ENCODE results near the gene KLHDC10.
"Not testable (repeated sequence)": the region's sequence is repeated elsewhere in the genome, so short reads cannot be mapped to it uniquely, and the experiment has no call there.

Gene KLHDC10

GRCh38 chr7:130174237-130174959 lies 104.1 kb downstream of the KLHDC10 start:
- no peak overlapping the region for H3K4me3 ChIP-seq (ENCODE audit: low read depth, low read length)
- H3K9me3 ChIP-seq (ENCODE audit: control insufficient read depth, insufficient read depth, low read length): no peaks in the 10 kb centered on the region
- no peak overlapping the region for H3K9ac ChIP-seq (ENCODE audit: low read depth, low read length)
- no peaks in the 10 kb centered on the region for H3K4me1 ChIP-seq (ENCODE audit: control insufficient read depth, insufficient read depth, low read length)
- no peak overlapping the region for H3K27ac ChIP-seq (ENCODE audit: low read depth, low read length)
- no peaks in the 10 kb centered on the region for H3K27me3 ChIP-seq (ENCODE audit: control insufficient read depth, insufficient read depth, low read length)
- peaks cover 86% of the 10 kb centered on the region for H3K36me3 ChIP-seq (ENCODE audit: control insufficient read depth, insufficient read depth, low read length)

GRCh38 chr7:130178251-130178650 lies 107.9 kb downstream of the KLHDC10 start:
- no peak overlapping the region for H3K9ac ChIP-seq (ENCODE audit: low read depth, low read length)
- no peaks in the 10 kb centered on the region for H3K4me1 ChIP-seq (ENCODE audit: control insufficient read depth, insufficient read depth, low read length)
- H3K27ac ChIP-seq (ENCODE audit: low read depth, low read length): no peak overlapping the region
- no peak overlapping the region for H3K4me3 ChIP-seq (ENCODE audit: low read depth, low read length)
- H3K9me3 ChIP-seq (ENCODE audit: control insufficient read depth, insufficient read depth, low read length): no peaks in the 10 kb centered on the region
- peaks cover 89% of the 10 kb centered on the region for H3K36me3 ChIP-seq (ENCODE audit: control insufficient read depth, insufficient read depth, low read length)
- H3K27me3 ChIP-seq (ENCODE audit: control insufficient read depth, insufficient read depth, low read length): no peaks in the 10 kb centered on the region

GRCh38 chr7:130179631-130180030 lies 109.3 kb downstream of the KLHDC10 start:
- H3K27me3 ChIP-seq (ENCODE audit: control insufficient read depth, insufficient read depth, low read length): no peaks in the 10 kb centered on the region
- H3K9ac ChIP-seq (ENCODE audit: low read depth, low read length): no peak overlapping the region
- no peak overlapping the region for H3K4me3 ChIP-seq (ENCODE audit: low read depth, low read length)
- no peaks in the 10 kb centered on the region for H3K9me3 ChIP-seq (ENCODE audit: control insufficient read depth, insufficient read depth, low read length)
- H3K27ac ChIP-seq (ENCODE audit: low read depth, low read length): no peak overlapping the region
- peaks cover 89% of the 10 kb centered on the region for H3K36me3 ChIP-seq (ENCODE audit: control insufficient read depth, insufficient read depth, low read length)
- H3K4me1 ChIP-seq (ENCODE audit: control insufficient read depth, insufficient read depth, low read length): no peaks in the 10 kb centered on the region

GRCh38 chr7:130180571-130181262 lies 110.4 kb downstream of the KLHDC10 start:
- no peaks in the 10 kb centered on the region for H3K9me3 ChIP-seq (ENCODE audit: control insufficient read depth, insufficient read depth, low read length)
- H3K27me3 ChIP-seq (ENCODE audit: control insufficient read depth, insufficient read depth, low read length): no peaks in the 10 kb centered on the region
- H3K9ac ChIP-seq (ENCODE audit: low read depth, low read length): no peak overlapping the region
- H3K4me3 ChIP-seq (ENCODE audit: low read depth, low read length): no peak overlapping the region
- no peaks in the 10 kb centered on the region for H3K4me1 ChIP-seq (ENCODE audit: control insufficient read depth, insufficient read depth, low read length)
- no peak overlapping the region for H3K27ac ChIP-seq (ENCODE audit: low read depth, low read length)
- H3K36me3 ChIP-seq (ENCODE audit: control insufficient read depth, insufficient read depth, low read length): peaks cover 87% of the 10 kb centered on the region

GRCh38 chr7:130181263-130181605 lies 110.9 kb downstream of the KLHDC10 start:
- Histone ChIP-seq H3K36me3 (ENCODE audit: control insufficient read depth, insufficient read depth, low read length) (peaks cover 85% of the 10 kb centered on the region), H3K27me3 (ENCODE audit: control insufficient read depth, insufficient read depth, low read length) (no peaks in the 10 kb centered on the region), H3K4me1 (ENCODE audit: control insufficient read depth, insufficient read depth, low read length) (no peaks in the 10 kb centered on the region), H3K4me3 (ENCODE audit: low read depth, low read length) (no peak overlapping the region), H3K27ac (ENCODE audit: low read depth, low read length) (no peak overlapping the region), H3K9ac (ENCODE audit: low read depth, low read length) (no peak overlapping the region), H3K9me3 (ENCODE audit: control insufficient read depth, insufficient read depth, low read length) (no peaks in the 10 kb centered on the region)

DNA sequence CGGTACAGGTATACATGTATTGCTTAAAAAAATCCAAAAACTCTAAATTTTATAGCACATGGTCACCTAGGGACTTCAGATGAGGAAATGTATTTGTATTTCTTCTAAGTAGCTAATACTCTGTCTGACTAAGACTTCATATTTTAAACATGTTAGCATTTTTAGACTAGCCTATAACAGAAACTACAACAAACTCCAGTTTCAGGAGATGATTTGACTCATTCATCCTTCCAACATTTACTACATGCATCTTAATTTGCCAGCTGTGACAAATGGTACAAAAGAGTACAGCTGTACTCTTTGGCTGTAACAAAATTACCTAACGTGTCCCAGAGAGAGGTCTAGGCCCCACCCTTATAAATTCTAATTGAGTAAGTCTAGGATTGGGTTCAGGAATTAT lies 112.7 kb downstream of the KLHDC10 start:
- H3K4me1 ChIP-seq (ENCODE audit: control insufficient read depth, insufficient read depth, low read length): no peaks in the 10 kb centered on the region
- H3K27me3 ChIP-seq (ENCODE audit: control insufficient read depth, insufficient read depth, low read length): no peaks in the 10 kb centered on the region
- H3K4me3 ChIP-seq (ENCODE audit: low read depth, low read length): no peak overlapping the region
- no peaks in the 10 kb centered on the region for H3K9me3 ChIP-seq (ENCODE audit: control insufficient read depth, insufficient read depth, low read length)
- no peak overlapping the region for H3K9ac ChIP-seq (ENCODE audit: low read depth, low read length)
- no peak overlapping the region for H3K27ac ChIP-seq (ENCODE audit: low read depth, low read length)
- H3K36me3 ChIP-seq (ENCODE audit: control insufficient read depth, insufficient read depth, low read length): peaks cover 77% of the 10 kb centered on the region

DNA sequence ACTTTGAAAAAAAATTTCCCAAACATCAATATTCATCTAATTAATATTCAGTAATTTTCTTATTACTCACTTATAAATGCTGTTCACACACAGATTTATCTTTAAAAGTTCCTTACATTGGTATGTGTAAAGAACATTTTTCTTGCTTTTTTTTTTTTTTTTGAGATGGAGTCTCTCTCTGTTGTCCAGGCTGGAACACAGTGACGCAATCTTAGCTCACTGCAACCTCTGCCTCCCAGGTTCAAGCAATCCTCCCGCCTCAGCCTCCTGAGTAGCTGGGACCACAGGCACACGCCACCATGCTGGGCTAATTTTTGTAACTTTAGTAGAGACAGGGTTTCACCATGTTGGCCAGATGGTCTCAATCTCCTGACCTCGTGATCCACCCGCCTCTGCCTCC lies 114.0 kb downstream of the KLHDC10 start:
- not testable (repeated sequence) for H3K9ac ChIP-seq (ENCODE audit: low read depth, low read length); H3K27ac ChIP-seq (ENCODE audit: low read depth, low read length); H3K27me3 ChIP-seq (ENCODE audit: control insufficient read depth, insufficient read depth, low read length); H3K4me3 ChIP-seq (ENCODE audit: low read depth, low read length); H3K4me1 ChIP-seq (ENCODE audit: control insufficient read depth, insufficient read depth, low read length); H3K9me3 ChIP-seq (ENCODE audit: control insufficient read depth, insufficient read depth, low read length)
- H3K36me3 ChIP-seq (ENCODE audit: control insufficient read depth, insufficient read depth, low read length): peaks cover 70% of the 10 kb centered on the region
